Activated gamma-delta T cell (primary cell): ENCODE measurements around the gene GRIK4.
"Not testable (repeated sequence)": the region's sequence is repeated elsewhere in the genome, so short reads cannot be mapped to it uniquely, and the experiment has no call there.

Experiments used
- DNase-seq: peaks from one replicate; lab custom pipeline; 2025; lab: John Stamatoyannopoulos, UW
- total RNA-seq, 2 donors: gene quantifications; one replicate each; lab custom pipeline; 2026; lab: John Stamatoyannopoulos, UW

Gene GRIK4, protein sequence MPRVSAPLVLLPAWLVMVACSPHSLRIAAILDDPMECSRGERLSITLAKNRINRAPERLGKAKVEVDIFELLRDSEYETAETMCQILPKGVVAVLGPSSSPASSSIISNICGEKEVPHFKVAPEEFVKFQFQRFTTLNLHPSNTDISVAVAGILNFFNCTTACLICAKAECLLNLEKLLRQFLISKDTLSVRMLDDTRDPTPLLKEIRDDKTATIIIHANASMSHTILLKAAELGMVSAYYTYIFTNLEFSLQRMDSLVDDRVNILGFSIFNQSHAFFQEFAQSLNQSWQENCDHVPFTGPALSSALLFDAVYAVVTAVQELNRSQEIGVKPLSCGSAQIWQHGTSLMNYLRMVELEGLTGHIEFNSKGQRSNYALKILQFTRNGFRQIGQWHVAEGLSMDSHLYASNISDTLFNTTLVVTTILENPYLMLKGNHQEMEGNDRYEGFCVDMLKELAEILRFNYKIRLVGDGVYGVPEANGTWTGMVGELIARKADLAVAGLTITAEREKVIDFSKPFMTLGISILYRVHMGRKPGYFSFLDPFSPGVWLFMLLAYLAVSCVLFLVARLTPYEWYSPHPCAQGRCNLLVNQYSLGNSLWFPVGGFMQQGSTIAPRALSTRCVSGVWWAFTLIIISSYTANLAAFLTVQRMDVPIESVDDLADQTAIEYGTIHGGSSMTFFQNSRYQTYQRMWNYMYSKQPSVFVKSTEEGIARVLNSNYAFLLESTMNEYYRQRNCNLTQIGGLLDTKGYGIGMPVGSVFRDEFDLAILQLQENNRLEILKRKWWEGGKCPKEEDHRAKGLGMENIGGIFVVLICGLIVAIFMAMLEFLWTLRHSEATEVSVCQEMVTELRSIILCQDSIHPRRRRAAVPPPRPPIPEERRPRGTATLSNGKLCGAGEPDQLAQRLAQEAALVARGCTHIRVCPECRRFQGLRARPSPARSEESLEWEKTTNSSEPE
- 0.05 to 0.13 reads per million in 2 donors for total RNA-seq

DNA sequence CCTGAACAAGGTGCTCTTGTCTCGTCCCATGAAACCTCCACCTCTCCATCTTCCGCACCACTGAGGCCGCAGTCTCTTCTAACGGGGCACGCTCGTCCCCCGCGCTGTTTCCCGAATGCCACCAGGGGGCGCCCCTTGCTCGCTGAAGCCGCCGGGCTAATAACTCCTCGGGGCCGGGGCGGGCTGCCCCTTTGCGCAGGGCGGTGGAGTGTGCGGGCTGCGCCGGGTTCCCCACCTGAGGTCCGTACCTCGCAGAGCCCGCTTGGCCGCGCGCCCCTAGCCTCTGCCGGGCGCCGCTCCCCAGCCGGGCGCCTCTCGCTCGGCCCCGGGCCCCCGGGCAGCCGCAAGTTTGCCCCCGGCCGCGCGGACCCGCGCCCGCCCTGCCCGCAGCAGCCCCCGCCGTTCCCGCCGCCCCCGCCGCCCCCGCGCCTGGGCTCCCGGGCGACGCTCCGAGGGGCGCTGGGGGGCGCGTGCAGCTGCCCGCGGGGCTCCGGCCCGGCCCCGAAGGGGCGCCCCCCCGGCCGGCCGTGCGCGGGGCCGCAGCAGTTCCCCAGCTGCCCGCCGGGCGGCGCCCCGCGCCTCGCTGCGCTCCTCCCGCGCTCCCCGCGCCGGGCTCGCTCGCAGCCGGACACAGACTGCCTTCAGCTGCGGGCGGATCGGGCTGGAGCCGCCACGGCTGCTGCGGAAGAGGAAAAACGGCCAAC lies at the start of gene GRIK4:
GRIK4 (plus strand) TSS at position 633 of the 704 bp plus-strand sequence. CDS start 148,571 bp downstream, outside the sequence.
- DNase-seq = peak; percentile 35

DNA sequence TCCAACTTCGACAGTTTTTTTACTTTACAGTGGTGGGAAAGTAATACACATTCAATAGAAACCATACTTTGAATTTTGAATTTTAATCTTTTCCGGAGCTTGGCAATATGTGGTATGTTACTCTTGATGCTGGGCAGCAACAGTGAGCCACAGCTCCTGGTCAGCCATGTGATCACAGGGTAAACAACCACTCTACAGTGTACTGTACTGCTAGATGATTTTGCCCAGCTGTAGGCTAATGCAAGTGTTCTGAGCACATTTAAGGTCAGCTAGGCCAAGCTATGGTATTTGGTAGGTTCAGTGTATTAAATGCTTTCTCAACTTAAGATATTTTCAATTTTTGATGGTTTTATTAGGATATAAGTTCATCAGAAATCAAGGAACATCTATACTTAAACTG lies 48.7 kb upstream of the GRIK4 start:
- DNase-seq = no peak

DNA sequence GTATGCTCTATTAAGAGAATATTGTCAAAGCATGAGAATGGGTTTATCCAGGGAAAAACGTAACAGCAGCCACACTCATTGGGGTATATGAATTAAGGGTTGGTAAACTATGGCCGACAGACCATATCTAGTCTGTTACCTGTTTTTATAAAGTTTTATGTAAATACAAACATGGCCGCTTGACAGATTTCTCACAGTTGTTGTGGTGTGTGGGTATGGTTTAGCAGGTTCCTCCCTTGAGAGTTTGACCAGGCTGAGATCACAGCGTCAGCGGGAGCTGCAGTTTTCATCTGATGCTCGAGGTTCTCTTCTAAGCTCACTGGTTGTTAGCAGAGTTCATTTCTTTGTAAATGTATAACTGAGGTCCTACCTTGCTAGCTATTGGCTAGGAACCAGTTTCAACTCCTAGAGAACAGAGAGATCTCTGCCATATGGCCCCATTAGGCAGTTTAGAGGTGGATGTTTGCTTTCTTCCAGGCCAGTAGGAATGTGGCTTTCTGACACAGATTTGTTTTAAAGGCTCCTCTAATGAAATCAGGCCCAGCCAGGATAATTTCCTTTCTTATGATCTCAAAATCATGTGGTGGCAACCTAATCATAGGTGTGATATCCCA lies 45.5 kb upstream of the GRIK4 start:
- no peak for DNase-seq

DNA sequence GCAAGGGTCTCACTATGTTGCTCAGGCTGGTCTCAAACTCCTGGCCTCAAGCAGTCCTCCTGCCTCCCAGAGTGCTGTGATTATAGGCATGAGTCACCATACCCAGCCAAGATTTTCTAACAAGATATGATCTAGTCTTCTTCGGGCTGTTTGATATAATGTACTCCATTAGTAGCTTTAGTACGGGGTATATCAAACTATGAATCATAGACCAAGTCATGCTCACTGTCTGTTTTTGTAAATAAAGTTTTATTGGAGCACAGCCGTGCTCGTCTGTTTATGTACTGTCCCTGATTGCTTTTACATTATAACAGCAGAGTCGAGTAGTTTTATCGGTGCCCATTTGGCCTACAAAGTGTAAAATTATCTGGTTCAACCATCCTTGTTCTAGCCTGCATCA lies 43.9 kb upstream of the GRIK4 start:
- no peak for DNase-seq

DNA sequence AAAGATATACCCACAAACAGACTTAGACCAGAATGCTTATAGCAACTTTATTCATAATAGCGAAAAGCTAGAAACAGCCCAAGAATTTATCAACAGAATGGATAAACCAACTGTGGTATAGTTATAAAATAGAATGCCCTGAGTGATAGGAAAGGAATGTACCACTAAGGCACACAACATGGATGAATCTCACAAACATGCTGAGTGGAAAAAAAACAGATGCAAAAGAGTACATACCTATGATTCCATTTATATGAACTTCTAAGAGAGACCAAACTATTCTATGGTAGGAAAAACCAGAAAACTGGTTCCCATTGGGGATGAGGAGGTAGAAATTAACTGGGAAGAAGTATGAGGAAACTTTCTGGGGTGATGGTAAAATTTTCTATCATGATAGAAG lies 40.4 kb upstream of the GRIK4 start:
- DNase-seq = no peak

DNA sequence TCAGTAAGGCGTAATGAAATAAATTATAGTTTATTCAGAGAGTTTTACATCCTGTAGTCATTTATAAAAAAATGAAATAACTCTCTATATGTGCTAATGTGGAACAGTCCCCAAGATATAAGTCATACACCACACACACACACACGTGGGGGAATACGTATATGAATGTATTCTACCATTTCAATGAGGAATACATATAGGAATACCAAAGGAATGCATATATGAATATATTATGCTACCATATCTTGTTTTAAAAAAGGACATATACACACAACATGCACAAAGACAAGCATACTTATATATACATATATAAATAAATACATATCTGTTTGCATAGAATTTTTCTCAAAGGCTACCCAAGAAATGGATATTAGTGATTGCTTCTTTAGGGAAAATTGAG lies 39.6 kb upstream of the GRIK4 start:
- no peak for DNase-seq

DNA sequence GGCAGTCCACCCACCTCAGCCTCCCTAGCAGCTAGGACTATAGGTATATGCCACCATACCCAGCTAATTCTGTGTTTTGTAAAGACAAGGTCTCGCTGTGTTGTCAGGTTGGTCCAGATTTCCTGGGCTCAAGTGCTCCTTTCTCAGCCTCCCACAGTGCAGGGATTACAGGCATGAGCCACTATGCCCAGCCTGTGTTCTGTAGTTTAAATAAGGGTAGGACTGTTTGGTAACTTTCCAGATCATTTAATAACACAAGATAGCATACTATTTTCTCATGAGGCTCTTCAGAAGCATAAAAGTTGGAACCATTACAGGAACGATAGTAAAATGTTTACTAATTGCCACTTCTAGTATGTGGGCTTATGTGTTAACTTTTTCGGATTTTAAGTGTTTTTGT lies 38.0 kb upstream of the GRIK4 start:
- DNase-seq = no peak

DNA sequence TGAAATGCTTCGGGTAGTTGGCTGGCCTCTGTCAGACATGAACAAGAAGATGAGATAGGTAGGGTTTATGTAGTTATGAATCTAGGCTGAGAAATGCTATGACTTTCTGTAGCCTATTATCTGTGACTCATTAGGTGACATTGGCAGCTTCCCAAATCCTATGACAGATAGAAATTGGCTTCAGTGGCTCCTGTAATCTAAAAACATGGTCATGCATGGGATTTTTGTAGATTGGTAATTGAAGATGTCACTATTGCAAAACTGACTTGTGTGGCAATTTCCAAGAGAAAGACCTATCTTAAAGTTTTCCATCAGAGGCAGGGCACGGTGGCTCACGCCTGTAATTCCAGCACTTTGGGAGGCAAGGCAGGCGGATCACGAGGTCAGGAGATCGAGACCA lies 29.4 kb upstream of the GRIK4 start:
- no peak for DNase-seq

DNA sequence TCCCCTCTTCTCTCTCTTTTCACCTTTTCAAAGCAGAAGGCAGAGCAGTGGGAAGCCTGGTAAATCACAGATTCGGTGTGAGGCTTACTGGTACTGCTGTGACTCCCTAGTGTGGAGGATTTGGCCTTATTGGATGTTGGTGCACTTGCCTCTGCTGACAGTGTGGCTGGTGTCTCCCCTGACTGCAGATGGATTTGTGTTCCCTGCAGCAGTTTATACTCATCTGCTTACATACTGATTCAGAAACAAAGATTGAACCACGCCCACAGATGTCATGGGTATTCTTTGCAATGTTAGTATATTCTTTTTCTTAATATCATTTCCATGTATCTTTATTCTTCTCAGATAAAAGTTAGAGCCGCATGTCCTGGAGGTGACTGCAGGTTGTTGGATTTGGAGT lies 26.8 kb upstream of the GRIK4 start:
- DNase-seq = no peak

DNA sequence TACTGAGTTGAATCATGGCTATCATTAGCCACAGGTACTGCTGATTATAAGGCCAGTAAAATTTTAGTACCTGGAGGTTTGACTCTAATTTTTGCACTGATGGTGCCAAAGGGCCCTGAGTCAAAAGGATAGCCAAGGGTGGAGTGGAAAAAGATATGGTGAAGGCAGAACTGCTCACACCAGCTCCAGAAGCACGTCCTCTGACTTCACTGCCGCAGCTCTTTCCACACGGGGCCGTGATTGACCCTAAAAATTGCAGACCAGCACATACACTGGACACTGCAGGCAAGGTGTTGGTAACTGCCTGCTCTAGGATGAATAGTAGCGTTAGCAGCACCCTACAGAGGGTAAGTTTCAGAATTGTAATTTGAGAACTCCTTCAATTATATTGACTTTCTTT lies 25.4 kb upstream of the GRIK4 start:
- DNase-seq = no peak

DNA sequence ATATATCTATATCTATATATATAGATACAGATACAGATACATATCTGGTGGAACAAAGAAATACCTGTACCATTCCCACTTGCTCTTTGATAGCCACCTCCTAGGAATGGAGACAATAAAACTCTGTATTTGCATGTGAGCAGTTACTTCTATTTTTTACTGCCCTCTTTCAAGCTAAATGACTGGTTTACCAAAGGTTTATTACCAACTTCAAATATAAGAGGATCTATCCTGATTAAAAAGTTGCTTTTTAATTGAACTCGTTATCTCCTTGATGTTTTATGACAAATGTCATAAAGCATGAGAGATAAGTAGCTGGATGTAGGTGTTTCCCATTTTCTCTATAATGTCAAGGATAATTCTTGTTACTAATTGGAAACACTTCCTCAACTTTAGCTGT lies 21.7 kb upstream of the GRIK4 start:
- DNase-seq = no peak

DNA sequence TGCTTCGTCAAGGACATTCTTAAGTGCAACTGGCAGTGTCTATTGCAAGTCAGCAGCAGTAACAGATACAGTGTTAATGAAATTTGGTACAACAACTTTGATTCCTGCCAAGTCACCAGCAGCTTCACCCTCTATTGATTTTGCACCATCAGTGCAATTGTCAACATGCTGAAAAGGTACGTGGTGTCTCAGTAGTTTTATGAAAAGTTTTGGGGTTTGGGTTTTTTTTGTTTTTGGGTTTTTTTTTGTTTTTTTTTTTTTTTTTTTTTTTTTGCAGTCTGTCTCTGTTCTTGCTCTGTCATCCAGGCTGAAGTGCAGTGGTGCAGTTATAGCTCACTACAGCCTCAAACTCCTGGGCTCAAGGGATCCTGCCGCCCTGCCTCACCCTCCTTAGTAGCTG lies 19.1 kb upstream of the GRIK4 start:
- no peak for DNase-seq

DNA sequence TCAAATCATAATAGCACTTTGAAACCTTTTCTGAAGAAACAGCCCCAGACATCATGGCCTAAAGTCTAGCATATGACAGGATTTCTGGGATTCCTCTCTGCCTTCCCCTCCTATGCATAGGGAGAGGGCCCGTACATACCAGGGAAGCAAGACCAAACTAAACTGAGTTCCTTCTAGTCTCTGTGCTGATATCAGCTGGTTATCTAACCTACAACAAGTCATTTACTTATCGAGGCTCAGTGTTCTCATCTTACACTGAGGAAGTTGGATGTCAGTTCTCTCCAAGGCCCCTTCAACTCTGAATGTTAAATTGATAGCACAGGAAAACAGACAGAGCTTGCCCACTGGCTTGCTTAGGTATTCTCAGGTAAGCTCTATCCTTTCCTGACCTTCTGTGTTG lies 17.0 kb upstream of the GRIK4 start:
- DNase-seq = no peak

DNA sequence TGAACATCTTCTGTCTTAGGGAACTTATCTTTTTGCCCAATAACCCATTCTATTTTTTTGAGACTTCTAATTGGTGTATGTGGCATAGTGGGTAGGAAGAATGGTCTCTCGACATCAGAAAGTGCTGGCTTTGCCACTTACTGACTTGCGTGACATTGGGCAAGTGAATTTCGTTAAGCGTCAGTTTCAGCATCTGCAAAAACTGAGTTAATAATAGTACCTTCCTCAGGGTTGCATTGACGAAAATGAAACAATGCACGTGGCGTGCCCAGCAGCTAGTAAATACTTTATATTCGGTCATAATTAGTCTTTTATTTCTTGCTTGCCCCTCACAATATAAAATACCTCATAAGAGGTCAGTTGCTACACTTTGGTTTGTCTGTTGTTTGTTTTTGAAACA lies 12.5 kb upstream of the GRIK4 start:
- no peak for DNase-seq

DNA sequence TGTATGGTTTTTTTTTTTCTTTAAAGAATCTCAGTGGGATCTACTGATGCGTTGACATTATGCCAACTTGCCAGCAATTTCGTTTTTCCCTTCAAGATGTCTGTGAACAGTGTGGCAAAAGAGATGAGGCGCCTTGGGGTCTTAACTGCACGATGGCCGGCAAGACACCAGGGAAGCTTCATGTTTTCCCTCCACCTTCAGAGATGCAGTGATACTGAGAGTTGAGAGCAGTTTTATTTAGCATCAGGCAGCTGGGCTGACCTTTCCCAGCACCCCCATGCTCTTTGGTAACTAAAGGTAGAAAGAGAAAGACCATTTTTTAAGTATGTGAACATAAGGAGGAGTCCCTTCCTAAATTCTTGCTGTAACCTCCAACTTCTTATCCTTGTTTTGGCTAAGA lies 11.7 kb upstream of the GRIK4 start:
- no peak for DNase-seq

DNA sequence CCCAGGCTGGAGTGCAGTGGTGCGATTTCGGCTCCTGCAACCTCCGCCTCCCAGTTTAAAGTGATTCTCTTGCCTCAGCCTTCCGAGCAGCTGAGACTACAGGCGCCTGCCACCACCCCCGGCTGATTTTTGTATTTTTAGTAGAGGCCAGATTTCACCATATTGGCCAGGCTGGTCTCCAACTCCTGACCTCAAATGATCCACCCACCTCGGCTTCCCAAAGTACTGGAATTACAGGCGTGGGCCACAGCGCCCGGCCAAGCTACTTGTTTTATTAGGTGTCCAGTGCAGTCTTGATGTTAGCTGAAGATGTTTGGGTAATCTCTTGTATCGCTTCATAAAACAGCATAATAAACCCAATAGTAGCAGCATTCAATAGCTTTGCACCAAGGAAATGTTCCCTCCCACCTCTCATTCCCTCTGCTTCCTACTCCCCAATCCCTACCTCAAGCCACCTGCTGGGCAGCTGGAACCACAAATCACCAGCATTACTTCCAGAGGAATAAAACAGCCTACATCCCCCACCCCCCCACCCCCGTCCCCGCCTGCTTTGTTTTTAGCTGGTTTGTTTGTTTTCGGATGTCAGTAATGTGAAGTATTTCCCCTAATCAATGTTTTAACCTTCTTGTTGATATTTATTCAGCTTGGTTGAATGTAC lies 11.0 kb upstream of the GRIK4 start:
- DNase-seq = no peak

DNA sequence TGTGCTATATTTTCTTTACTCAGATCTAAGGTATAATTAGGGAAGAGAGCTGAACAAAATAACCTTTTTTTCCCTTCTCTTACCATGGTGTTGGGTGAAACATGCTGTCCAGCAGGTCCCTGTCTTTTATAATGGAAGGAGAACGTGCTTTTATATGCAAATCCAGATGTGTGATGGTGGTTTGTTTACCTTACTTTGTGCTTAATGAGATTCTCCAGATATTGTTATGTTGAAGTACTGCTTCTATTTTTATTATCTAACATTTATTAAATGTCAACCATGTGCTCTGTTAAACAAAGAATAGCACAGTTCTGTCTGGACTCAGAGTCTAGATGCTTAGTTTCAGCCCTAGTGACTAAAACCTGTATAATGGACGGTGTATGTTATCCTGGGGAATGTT lies 10.1 kb upstream of the GRIK4 start:
- no peak for DNase-seq

DNA sequence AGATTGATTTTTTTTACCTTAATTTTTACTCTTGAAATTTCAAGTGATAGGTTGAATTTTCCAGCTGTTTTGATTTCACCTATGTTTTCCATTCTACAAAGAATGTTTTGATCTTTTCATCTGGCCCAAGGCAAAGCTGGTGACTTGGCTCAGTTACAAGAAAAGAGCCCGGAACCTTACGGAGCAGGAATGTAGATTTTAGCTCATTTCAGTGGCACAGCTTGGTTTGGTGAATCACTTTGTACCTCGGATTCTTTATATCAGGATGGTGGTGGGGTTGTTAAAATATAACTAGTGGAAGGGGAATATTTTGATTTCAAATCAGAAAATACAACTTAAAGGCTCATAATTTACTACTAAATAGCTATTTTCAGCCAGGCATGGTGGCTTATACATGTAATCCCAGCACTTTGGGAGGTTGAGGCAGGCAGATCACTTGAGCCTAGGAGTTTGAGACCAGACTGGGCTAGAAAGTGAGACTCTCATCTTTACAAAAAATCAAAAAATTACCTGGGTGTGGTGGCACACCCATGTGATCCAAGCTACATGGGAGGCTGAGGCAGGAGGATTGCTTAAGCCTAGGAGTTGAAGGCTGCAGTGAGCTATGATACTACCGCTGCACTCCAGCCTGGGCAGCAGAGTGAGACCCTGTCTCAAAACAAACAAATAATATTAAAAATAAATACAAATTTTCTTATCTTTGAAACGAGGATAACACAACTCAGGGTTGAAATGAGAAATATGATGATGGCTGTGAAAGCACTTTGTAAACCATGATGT lies 9.4 kb upstream of the GRIK4 start:
- no peak for DNase-seq

DNA sequence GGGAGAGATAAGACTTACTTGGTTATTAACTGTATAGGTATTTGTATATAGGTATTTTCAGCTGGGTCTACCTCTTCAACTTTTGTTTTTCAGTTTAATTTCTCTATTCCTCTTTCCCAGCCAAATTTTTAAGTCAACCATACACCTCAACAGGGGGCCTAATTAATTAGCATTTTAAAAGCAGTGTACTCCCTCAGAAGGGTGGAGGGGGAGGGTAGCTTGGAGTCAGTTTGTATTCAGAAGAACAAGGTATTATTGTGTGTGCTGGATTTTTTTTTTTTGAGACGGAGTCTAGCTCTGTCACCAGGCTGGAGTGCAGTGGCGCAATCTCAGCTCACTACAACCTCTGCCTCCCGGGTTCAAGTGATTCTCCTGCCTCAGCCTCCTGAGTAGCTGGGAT lies 8.0 kb upstream of the GRIK4 start:
- DNase-seq = not testable (repeated sequence)

DNA sequence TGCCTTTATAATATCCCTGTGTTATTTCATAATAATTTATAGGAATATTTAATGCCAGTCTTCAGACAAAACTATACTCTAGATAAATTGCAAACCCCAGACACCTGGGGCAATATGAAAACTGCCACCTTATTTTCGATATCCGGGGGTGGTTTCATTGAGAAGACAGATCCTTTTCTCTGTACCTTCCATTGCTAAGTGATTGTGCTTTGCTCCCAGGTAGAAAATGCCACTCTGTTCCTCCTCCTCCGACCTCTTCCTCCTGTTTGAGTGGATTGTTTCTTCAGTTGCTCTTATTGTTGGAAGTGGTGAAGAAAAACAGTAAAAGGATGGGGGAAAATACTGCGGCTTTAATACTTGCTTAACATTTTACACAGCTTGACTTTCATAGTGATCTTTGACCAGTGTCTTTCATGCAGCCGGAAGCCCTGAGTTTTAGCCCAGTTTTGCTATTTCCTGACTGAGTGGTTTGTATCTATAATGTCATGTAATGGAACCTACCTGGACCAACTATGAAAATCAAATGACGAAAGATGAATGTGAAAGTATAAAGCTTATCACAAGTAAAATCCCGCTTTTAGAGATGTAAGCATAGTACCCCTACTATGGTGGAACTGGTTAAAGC lies 5.6 kb upstream of the GRIK4 start:
- no peak for DNase-seq
